ENCODE measurements around the gene C20orf141. TPM values are rescaled to one million over a fixed set of nuclear protein-coding genes. Genes with fewer than 3 reads are reported as not detected.

The C20orf141 gene
- total RNA-seq, 1 experiment from 2014 or later, result not detected

GRCh38 chr20:2794866-2795447 lies 19.8 kb upstream of the C20orf141 start:
- Histone ChIP-seq H3K4ac (ENCODE audit: low read depth, low read length) (no peak overlapping the region), H4K8ac (replicated peaks; ENCODE audit: insufficient read length, low read depth, low read length) (no peak overlapping the region), H3K79me2 (ENCODE audit: insufficient read depth, low read length) (no peaks in the 10 kb centered on the region), H3K23me2 (ENCODE audit: insufficient read length, low read depth, low read length, poor library complexity, severe bottlenecking) (no peaks in the 10 kb centered on the region), H2BK20ac (ENCODE audit: low read depth, low read length, poor library complexity, severe bottlenecking) (no peak overlapping the region), H2BK120ac (ENCODE audit: low read depth, low read length, poor library complexity, severe bottlenecking) (no peak overlapping the region), H2AFZ (ENCODE audit: low read length) (no peak overlapping the region), H4K5ac (ENCODE audit: insufficient read length, low read depth, low read length) (no peak overlapping the region), H3K9ac (ENCODE audit: extremely low read depth, insufficient read length, low read length) (no peak overlapping the region), H3T11ph (ENCODE audit: low read length) (no peak overlapping the region), H3K27me3 (ENCODE audit: insufficient read depth, low read length) (no peaks in the 10 kb centered on the region), H2BK15ac (ENCODE audit: low read depth, low read length) (no peak overlapping the region), H2BK12ac (ENCODE audit: insufficient read length, low read depth, low read length) (no peak overlapping the region), H3K18ac (ENCODE audit: insufficient read length, low read depth, low read length) (no peak overlapping the region), H3K4me1 (ENCODE audit: insufficient read depth, low read length) (no peaks in the 10 kb centered on the region; the same call in 1 of the 2 replicates), H2BK5ac (ENCODE audit: insufficient read length, low read length) (no peak overlapping the region), H3K79me1 (ENCODE audit: insufficient read depth, low read depth, low read length, poor library complexity, severe bottlenecking) (no peaks in the 10 kb centered on the region), H2AK5ac (ENCODE audit: insufficient read length, low read length) (no peak overlapping the region), H3K9me3 (ENCODE audit: control insufficient read depth, low read depth, low read length) (no peaks in the 10 kb centered on the region), H3K4me2 (ENCODE audit: insufficient read depth, insufficient read length, low read length) (no peak overlapping the region), H3K23ac (ENCODE audit: insufficient read length, low read depth, low read length) (no peak overlapping the region), H3K56ac (ENCODE audit: insufficient read length, low read depth, low read length) (no peak overlapping the region), H3K14ac (ENCODE audit: insufficient read depth, low read length) (no peak overlapping the region), H3K27ac (ENCODE audit: insufficient read length, low read depth, low read length) (no peak overlapping the region), H4K91ac (ENCODE audit: insufficient read length, low read depth, low read length) (no peak overlapping the region), H4K20me1 (ENCODE audit: control insufficient read depth, insufficient read depth, insufficient read length) (no peaks in the 10 kb centered on the region)
- whole genome bisulfite sequencing (ENCODE audit: extremely low coverage, insufficient read length, low lambda C conversion rate), result no CpG with 5 or more reads among the region's 11 CpGs
- Mint-ChIP-seq H3K4me1 (peaks cover 13% of the 10 kb centered on the region in 2 experiments), H3K9me3 (peaks cover 0 to 3% of the 10 kb centered on the region in 2 experiments; a peak in 2 of 5 replicates), H3K27me3 (ENCODE audit: low read depth) (peaks cover 6% of the 10 kb centered on the region), H3K4me3 (no peak overlapping the region), H3K27ac (no peak overlapping the region), H3K36me3 (ENCODE audit: insufficient read depth in 1 of 3, low read depth in 3 of 3) (peaks cover 22 to 64% (median 38%) of the 10 kb centered on the region in 3 experiments)
- no peak for DNase-seq
- TF ChIP-seq CTCF (conservative IDR thresholded peaks at IDR 0.05), result no peak
